Head of caudate nucleus (tissue), 42 donors: Measurements from ENCODE around the gene PUS3.
"Not testable (repeated sequence)": the region's sequence is repeated elsewhere in the genome, so short reads cannot be mapped to it uniquely, and the experiment has no call there.

Source experiments
- DNase-seq, 42 donors: peaks; one replicate each; pipeline versions ENCODE4 v3.0.0 to v3.0.0-alpha.2; 2020 to 2021; ENCODE audit warnings: mixed read lengths in 7 of 42
- intact Hi-C: fragments of 100-400 bp; cut with DNase I; formaldehyde crosslinking; loops from one replicate; pipeline ENCODE4 v1.15.0; 2022

The PUS3 gene

DNA sequence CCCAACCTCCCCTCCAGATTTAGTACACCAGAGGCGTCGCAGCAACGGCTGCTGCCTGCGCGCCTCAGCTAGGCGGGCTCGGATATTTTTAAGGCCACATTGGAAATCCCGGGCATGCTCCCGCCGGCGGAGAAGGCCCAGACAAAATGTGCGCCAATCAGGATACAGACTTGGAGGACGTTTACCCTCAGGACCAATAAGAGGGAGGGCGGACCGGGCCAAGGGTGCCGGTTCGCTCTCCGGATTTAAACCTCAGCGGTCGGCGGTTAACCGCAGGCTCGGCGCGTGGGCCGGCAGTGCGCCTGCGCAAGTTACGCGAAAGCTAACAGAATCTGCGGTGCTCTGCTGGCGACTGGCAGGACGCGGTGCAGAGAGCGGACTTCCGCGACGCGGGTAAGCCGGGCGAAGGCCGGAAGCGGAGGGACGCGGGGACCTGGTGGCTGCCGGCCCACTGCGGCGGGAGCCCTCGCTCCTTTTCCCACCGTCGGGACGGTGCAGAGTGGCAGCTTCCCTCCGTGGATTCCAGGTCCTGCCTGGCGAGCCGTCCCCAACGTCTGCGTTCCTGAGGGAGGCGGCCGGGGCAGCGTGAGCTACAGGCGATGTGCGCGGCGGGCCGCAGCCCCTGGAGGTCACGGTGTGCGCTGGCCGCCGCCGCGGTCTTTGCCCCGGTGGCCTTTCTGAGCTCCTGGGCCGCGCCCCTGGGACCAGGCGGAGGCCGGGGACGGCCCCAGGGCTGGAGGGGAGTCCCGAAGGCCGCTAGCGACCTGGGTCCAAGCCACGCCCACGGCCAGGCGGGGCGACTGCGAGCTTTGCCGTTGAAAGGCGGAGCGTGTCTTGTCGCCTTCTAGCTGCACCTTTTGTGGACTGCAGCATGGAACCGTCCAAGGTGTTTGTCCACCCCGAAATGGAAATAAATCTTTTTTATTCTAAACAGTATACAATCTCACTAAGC, 15.4 kb downstream of the PUS3 start, which contains the start of gene HYLS1:
Gene HYLS1, plus strand, starts transcription at position 296 of the 952 bp plus-strand sequence. CDS start 11,701 bp downstream, outside the sequence.
- intact Hi-C loops, result loop anchor here (2.0 to 10.0 kb wide), 2 partner anchors 17 to 263 kb away; partner anchors contain the start of genes CHEK1 and DDX25
- DNase-seq, result peak; percentile 88 to 98 (median 95)

DNA sequence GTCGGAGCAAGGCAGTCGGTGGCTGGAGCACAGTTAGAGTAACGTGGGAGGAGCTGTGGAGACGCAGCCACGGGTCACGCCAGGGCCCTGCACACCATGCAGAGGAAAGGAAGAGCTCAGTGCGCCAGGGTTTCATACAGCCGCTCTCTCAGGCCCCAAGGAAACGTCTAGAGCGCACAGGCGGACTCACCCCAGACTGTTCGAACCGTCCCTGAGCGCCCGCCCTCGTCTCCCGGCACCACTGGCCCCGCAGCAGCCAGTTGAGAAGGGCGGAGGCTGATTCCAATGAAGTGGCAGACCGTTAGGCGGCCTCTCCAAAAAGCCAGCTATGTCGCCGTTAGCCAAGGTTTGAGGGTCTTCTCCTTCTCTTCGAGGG, 16.0 kb downstream of the PUS3 start:
- intact Hi-C loops, result loop anchor here (2.0 to 10.0 kb wide), 2 partner anchors 18 to 262 kb away; partner anchors contain the start of genes CHEK1 and DDX25
- DNase-seq, result peak in 34 of 42 donors; percentile 26 to 77 (median 45)

DNA sequence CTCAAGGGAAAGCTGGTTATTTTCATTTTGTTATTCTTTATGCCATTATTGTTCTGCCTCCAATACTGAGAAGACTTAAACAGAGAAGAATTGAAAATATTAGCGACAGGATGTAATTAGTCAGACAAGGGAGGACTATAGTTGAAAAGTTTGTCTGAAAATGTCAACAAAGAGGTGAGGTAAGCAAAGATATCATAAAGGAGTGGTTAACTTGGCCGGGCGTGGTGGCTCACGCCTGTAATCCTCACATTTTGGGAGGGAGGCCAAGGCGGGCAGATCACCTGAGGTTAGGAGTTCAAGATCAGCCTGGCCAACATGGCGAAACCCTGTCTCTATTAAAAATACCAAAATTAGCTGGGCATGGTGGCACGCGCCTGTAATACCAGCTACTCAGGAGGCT, 19.6 kb downstream of the PUS3 start:
- intact Hi-C loops, result loop anchor here (10.0 kb wide), 1 partner anchor 259 kb away; the partner anchor contains the start of gene CHEK1
- no peak for DNase-seq

DNA sequence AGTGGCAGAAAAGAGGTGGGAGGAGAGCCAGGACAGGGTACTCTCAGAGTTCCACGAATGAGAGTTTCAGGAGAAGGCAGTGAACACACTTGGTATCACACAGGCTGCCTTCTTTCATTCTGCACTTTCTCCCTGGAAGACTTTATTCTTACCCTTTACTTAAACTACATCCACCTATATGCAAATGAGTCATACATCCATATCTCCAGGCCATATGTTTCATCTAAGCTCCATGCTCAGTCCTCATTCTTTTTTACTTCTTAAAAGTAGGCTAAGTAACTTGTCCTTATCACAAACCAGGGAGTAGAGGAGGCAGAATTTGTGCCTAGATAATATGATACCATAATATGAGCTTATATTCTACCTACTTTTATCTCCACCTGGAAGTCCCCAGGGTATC, 21.7 kb downstream of the PUS3 start:
- intact Hi-C loops, result loop anchor here (10.0 kb wide), 1 partner anchor 256 kb away; the partner anchor contains the start of gene CHEK1
- no peak for DNase-seq

DNA sequence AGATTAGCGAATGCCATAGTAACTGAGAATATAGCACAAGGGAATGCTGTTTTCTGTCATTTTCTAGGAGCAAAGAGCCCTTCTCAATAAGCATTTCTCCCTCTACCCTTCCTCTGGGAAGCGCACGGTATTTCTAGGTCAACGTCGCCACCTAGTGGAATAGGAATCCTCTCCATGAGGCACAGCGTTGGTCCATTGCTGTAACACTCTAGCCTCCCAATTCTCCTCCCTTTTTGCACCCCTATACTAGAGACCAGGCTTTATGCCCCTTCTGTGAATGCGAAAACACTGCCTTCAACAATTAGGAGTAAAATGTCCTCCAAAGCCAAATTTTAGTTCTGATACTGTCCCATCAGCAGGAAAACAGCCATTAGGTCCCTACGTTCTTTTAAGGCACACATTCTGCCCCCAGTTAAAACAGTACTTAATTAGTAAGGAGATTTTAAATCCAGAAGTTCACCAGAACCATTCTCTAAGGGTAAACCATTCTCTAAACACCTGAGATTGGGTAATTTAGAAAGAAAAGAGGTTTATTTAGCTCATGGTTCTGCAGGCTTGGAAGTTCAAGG, 28.4 kb downstream of the PUS3 start:
- peak in 41 of 42 donors; percentile 12 to 88 (median 71) for DNase-seq
- intact Hi-C loops, result no loop called here

DNA sequence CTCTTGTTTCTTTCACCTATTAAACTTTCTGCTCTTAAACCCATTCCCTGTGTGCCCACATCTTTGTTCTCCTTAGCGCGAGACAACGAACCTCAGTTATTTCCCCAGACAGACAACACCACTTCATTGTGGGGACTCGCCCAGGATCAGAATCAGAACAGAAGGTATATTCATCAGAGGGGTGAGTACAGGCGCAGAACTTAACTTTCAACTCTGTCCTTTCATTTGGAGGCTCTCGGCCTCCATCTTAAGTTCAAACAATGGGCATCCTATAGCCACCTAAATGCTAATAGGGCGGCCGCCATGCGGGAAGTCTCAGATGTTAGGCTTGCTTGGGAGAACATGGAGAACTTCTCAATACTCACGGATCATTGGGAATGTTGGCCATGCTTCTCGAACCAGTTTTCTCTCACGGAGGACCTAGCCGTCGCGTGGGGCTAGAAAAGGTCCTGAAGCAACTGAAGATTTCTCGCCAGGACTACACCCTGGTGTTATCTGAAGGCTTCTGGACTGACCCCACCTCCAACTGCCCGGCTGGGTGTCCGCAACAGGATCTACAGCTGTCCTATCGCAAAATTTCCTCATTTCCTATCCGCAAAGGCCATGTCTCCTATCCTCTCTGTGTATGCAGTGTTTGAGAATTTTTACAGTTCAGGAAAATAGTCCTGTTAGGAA, 29.0 kb downstream of the PUS3 start:
- no peak for DNase-seq
- intact Hi-C loops, result no loop called here

DNA sequence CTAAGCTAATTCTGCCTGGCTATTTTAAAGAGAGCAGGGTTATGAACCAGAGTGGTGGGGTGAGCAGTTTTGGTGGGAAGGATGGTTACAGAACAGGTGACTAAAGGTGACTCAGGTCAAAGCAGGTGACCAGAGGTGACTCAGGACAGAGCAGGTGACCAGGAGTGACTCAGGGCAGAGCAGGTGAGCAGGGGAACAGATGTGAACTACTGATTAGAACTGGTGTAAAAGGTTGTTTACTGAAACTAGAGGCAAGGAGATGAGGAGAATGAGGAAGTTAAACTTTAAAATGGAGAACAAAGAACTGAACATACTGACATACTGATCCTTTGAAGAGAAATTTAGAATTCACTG, 30.9 kb downstream of the PUS3 start:
- no peak for DNase-seq
- intact Hi-C loops, result no loop called here

DNA sequence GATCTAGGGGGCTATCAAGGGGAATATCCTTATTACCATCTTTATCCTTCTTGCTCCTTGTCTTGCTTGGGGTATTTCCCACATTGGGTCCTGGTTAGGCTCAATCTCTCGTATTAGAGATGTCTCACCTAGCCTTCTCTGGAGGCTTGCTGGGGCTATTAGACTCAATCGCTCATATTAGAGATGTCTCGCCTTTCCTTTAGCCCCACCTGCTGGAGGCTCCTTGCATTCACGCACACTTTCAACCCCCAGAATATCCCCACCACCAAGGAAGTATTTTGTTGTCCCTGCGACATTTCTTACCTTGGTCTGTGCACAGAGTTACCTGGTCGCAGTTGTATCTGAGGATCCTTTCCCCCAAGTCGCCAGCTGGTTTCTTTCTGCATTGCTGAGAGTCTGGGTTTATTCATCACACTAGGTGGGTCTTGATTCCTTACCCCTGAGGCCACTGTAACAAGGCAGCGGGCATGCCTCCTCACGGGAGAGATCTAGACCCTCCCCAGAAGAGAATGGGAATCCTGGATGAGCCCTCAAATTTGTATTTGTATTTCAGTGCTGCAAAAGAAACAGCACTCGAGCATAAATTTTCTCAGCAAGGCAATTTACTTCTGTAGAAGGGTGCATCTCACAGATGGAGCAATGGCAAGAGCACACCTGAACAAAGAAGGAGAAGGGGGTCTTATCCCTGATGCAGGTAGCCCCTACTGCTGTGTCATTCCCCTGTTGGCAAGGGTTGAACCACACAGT, 31.4 kb downstream of the PUS3 start:
- intact Hi-C loops, result no loop called here
- DNase-seq, result peak in 35 of 42 donors; percentile 8 to 74 (median 44)

DNA sequence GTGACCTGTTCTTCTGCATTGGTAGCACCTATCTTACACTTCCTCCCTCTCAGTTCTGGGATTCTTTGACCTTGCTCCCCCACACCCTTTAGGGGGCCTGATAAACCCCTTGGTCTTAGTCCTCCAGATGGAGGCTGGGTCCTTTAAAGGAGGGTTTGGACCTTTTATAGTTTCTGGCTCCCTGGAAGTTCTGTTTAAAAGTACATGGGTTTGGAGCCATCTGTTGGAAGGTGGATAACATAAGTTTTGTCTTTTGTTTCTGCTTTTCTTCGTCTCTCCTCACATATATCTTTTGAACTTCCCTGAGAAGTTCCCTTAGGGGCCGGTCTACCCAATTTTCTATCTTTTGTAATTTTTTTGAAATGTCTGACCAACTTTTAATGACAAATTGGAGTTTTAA, 33.5 kb downstream of the PUS3 start:
- DNase-seq, result no peak
- intact Hi-C loops, result no loop called here

DNA sequence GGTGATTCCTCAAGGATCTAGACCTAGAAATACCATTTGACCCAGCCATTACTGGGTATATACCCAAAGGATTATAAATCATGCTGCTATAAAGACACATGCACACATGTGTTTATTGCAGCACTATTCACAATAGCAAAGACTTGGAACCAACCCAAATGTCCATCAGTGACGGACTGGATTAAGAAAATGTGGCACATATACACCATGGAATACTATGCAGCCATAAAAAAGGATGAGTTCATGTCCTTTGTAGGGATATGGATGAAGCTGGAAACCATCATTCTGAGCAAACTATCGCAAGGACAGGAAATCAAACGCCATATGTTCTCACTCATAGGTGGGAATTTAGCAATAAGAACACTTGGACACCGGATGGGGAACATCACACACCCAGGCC, 37.7 kb downstream of the PUS3 start:
- DNase-seq, result not testable (repeated sequence)

DNA sequence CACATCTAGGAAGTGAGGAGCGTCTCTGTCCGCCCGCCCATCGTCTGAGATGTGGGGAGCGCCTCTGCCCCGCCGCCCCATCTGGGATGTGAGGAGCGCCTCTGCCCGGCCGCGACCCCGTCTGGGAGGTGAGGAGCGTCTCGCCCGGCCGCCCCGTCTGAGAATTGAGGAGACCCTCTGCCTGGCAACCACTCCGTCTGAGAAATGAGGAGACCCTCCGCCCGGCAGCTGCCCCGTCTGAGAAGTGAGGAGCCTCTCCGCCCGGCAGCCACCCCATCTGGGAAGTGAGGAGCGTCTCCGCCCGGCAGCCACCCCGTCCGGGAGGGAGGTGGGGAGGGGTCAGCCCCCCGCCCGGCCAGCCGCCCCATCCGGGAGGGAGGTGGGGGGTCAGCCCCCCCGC, 40.2 kb downstream of the PUS3 start:
- DNase-seq, intact Hi-C loops: not testable (repeated sequence)

More for the DNA sequence above, 37.7 kb downstream of the PUS3 start:
- intact Hi-C loops, result not testable (repeated sequence)

DNA sequence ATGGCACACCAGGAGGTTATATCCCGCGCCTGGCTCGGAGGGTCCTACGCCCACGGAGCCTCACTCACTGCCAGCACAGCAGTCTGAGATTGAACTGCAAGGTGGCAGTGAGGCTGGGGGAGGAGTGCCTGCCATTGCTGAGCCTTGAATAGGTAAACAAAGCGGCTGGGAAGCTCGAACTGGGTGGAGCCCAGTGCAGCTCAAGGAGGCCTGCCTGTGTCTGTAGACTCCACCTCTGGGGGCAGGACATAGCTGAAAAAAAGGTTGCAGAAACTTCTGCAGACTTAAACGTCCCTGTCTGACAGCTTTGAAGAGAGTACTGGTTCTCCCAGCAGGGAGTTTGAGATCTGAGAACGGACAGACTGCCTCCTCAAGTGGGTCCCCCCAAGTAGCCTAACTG, 45.3 kb downstream of the PUS3 start:
- DNase-seq, intact Hi-C loops: not testable (repeated sequence)

DNA sequence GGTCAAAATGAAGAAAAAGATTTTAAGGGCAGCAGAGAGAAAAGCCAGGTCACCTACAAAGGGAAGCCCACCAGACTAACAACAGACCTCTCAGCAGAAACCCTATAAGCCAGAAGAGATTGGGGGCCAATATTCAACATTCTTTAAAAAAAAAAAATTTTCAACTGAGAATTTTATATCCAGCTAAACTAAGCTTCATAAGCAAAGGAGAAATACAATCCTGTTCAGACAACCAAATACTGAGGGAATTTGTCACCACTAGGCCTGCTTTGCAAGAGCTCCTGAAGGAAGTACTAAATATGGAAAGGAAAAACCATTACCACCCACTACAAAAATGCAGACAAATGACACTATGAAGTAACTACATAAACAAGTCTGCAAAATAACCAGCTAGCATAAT, 56.8 kb downstream of the PUS3 start:
- no peak for DNase-seq
- intact Hi-C loops, result no loop called here
